ENCODE measurements around the gene SPINK1.
A peak's percentile ranks its signal among the peaks of the same experiment; 100 is the strongest.
"Not testable (repeated sequence)": the region's sequence is repeated elsewhere in the genome, so short reads cannot be mapped to it uniquely, and the experiment has no call there.

The SPINK1 gene

GRCh38 chr5:147831465-147831864 lies at the start of gene SPINK1:
Gene SPINK1, minus strand, starts transcription at chr5:147831671. Its CDS starts 94 bp downstream, at chr5:147831577.
- DNase-seq: no peak
- H3K9me3 Mint-ChIP-seq: no peaks in the 10 kb centered on the region
- no peak within 1 kb of the TSS for H3K27ac Mint-ChIP-seq
- no peak within 1 kb of the TSS for H3K4me3 Mint-ChIP-seq
- ATAC-seq: no peak
- H3K4me1 Mint-ChIP-seq: no peaks in the 10 kb centered on the region
- peaks cover 24% of the 10 kb centered on the region for H3K27me3 Mint-ChIP-seq

GRCh38 chr5:147880487-147880886 lies 49.0 kb upstream of the SPINK1 start:
- Mint-ChIP-seq H3K27me3 (no peaks in the 10 kb centered on the region), H3K4me3 (no peak overlapping the region)

GRCh38 chr5:147879784-147880183 lies 48.3 kb upstream of the SPINK1 start:
- Mint-ChIP-seq H3K27me3 (no peaks in the 10 kb centered on the region), H3K4me1 (no peaks in the 10 kb centered on the region), H3K9me3 (no peaks in the 10 kb centered on the region), H3K27ac (no peak overlapping the region), H3K4me3 (no peak overlapping the region)
- ATAC-seq: no peak
- DNase-seq: no peak

More at GRCh38 chr5:147880487-147880886, 49.0 kb upstream of the SPINK1 start:
- no peaks in the 10 kb centered on the region for H3K9me3 Mint-ChIP-seq
- H3K4me1 Mint-ChIP-seq: no peaks in the 10 kb centered on the region
- ATAC-seq: no peak
- DNase-seq: no peak
- H3K27ac Mint-ChIP-seq: no peak overlapping the region

GRCh38 chr5:147878066-147878759 lies 46.7 kb upstream of the SPINK1 start, which contains the start of gene SCGB3A2:
Gene SCGB3A2, plus strand, starts transcription at chr5:147878711. Its CDS starts 93 bp downstream, at chr5:147878804.
- no peaks in the 10 kb centered on the region for H3K9me3 Mint-ChIP-seq
- H3K4me3 Mint-ChIP-seq: no peak within 1 kb of the TSS

GRCh38 chr5:147876626-147877025 lies 45.2 kb upstream of the SPINK1 start:
- ATAC-seq (no peak), DNase-seq (no peak)
- no peaks in the 10 kb centered on the region for H3K9me3 Mint-ChIP-seq
- no peaks in the 10 kb centered on the region for H3K27me3 Mint-ChIP-seq
- no peak overlapping the region for H3K27ac Mint-ChIP-seq
- no peaks in the 10 kb centered on the region for H3K4me1 Mint-ChIP-seq
- no peak overlapping the region for H3K4me3 Mint-ChIP-seq

More at GRCh38 chr5:147878066-147878759, 46.7 kb upstream of the SPINK1 start, which contains the start of gene SCGB3A2:
- H3K27ac Mint-ChIP-seq: no peak within 1 kb of the TSS
- no peak for DNase-seq
- no peak for ATAC-seq
- H3K4me1 Mint-ChIP-seq: no peaks in the 10 kb centered on the region
- no peaks in the 10 kb centered on the region for H3K27me3 Mint-ChIP-seq

- DNase-seq (no peak), ATAC-seq (no peak)
- Mint-ChIP-seq H3K27ac (no peak overlapping the region), H3K4me1 (no peaks in the 10 kb centered on the region), H3K27me3 (no peaks in the 10 kb centered on the region), H3K9me3 (no peaks in the 10 kb centered on the region), H3K4me3 (no peak overlapping the region)
These were observed 44.7 kb upstream of the SPINK1 start for GRCh38 chr5:147876141-147876540.

- ATAC-seq (no peak), DNase-seq (no peak)
- Mint-ChIP-seq H3K4me3 (no peak overlapping the region), H3K9me3 (no peaks in the 10 kb centered on the region), H3K4me1 (no peaks in the 10 kb centered on the region), H3K27me3 (no peaks in the 10 kb centered on the region), H3K27ac (no peak overlapping the region)
These were observed 43.5 kb upstream of the SPINK1 start for GRCh38 chr5:147874910-147875367.

- H3K4me3 Mint-ChIP-seq, H3K4me1 Mint-ChIP-seq, H3K9me3 Mint-ChIP-seq, DNase-seq, H3K27me3 Mint-ChIP-seq, H3K27ac Mint-ChIP-seq, ATAC-seq: not testable (repeated sequence)
These were observed 42.8 kb upstream of the SPINK1 start for GRCh38 chr5:147874118-147874875.

GRCh38 chr5:147872744-147873435 lies 41.4 kb upstream of the SPINK1 start:
- H3K27ac Mint-ChIP-seq, H3K9me3 Mint-ChIP-seq, H3K27me3 Mint-ChIP-seq, H3K4me1 Mint-ChIP-seq, DNase-seq, ATAC-seq, H3K4me3 Mint-ChIP-seq: not testable (repeated sequence)

GRCh38 chr5:147871980-147872549 lies 40.6 kb upstream of the SPINK1 start:
- H3K27ac Mint-ChIP-seq, H3K9me3 Mint-ChIP-seq: not testable (repeated sequence)

GRCh38 chr5:147869892-147870291 lies 38.4 kb upstream of the SPINK1 start:
- H3K9me3 Mint-ChIP-seq, H3K4me1 Mint-ChIP-seq, H3K4me3 Mint-ChIP-seq, H3K27ac Mint-ChIP-seq, ATAC-seq, H3K27me3 Mint-ChIP-seq, DNase-seq: not testable (repeated sequence)

More at GRCh38 chr5:147871980-147872549, 40.6 kb upstream of the SPINK1 start:
- H3K4me3 Mint-ChIP-seq, H3K27me3 Mint-ChIP-seq, H3K4me1 Mint-ChIP-seq, ATAC-seq, DNase-seq: not testable (repeated sequence)

GRCh38 chr5:147869112-147869511 lies 37.6 kb upstream of the SPINK1 start:
- Mint-ChIP-seq H3K4me3 (no peak overlapping the region), H3K27me3 (no peaks in the 10 kb centered on the region), H3K27ac (no peak overlapping the region), H3K4me1 (no peaks in the 10 kb centered on the region), H3K9me3 (no peaks in the 10 kb centered on the region)
- DNase-seq: no peak
- no peak for ATAC-seq

GRCh38 chr5:147863454-147864158 lies 32.1 kb upstream of the SPINK1 start:
- H3K4me3 Mint-ChIP-seq: no peak overlapping the region
- DNase-seq (no peak), ATAC-seq (no peak)
- H3K4me1 Mint-ChIP-seq: no peaks in the 10 kb centered on the region
- H3K27me3 Mint-ChIP-seq: no peaks in the 10 kb centered on the region
- no peaks in the 10 kb centered on the region for H3K9me3 Mint-ChIP-seq
- H3K27ac Mint-ChIP-seq: peak overlapping the region in 1 of 2 donors; percentile 20

- DNase-seq: no peak
- ATAC-seq: no peak
- no peak overlapping the region for H3K4me3 Mint-ChIP-seq
- H3K4me1 Mint-ChIP-seq: no peaks in the 10 kb centered on the region
- H3K9me3 Mint-ChIP-seq: no peaks in the 10 kb centered on the region
- peak overlapping the region in 1 of 2 donors; percentile 91 for H3K27ac Mint-ChIP-seq
- no peaks in the 10 kb centered on the region for H3K27me3 Mint-ChIP-seq
These were observed 29.2 kb upstream of the SPINK1 start for GRCh38 chr5:147860641-147861025.

Measured in stimulated activated naive CD8-positive, alpha-beta T cell treated with anti-CD3 and anti-CD28 coated beads, Interleukin-15, amount 100 ng/mL, for 72 hours (primary cell).